GM23248 (cell line): ENCODE results near the gene LAMA3. TPM values are rescaled to one million over a fixed set of nuclear protein-coding genes. Genes with fewer than 3 reads are reported as not detected.

Source experiments
- DNase-seq: peaks from one replicate; pipeline ENCODE4 v3.0.0-alpha.2; 2015
- H2AFZ ChIP-seq: fragments of 200-600 bp; sonication (generic); 2 replicates; pipeline ENCODE4 v1.6.1; 2016; ENCODE audit warnings: antibody characterized with exemption
- H3F3A ChIP-seq: fragments of 200-600 bp; sonication (generic); 2 replicates; pipeline ENCODE4 v1.6.1; 2016; ENCODE audit warnings: mild to moderate bottlenecking, antibody characterized with exemption, mixed run types; ENCODE audit not compliant: insufficient read depth
- H3K27ac ChIP-seq: fragments of 200-600 bp; sonication (generic); 2 replicates; pipeline ENCODE4 v1.5.1; 2016; ENCODE audit warnings: mild to moderate bottlenecking
- H3K27me3 ChIP-seq: fragments of 200-600 bp; sonication (generic); replicated peaks from 2 replicates; pipeline ENCODE4 v1.6.1; 2016; ENCODE audit warnings: mild to moderate bottlenecking; ENCODE audit not compliant: insufficient read depth
- H3K36me3 ChIP-seq: fragments of 200-600 bp; sonication (generic); 2 replicates; pipeline ENCODE4 v1.6.1; 2016; ENCODE audit warnings: low read depth, mild to moderate bottlenecking
- H3K4me1 ChIP-seq: fragments of 200-600 bp; sonication (generic); 2 replicates; pipeline ENCODE4 v1.6.1; 2016; ENCODE audit warnings: mild to moderate bottlenecking; ENCODE audit not compliant: insufficient read depth
- H3K4me2 ChIP-seq: fragments of 200-600 bp; sonication (generic); one replicate; pipeline ENCODE4 v1.6.1; 2016; ENCODE audit warnings: mild to moderate bottlenecking; ENCODE audit not compliant: unreplicated experiment
- H3K4me3 ChIP-seq: fragments of 200-600 bp; sonication (generic); 2 replicates; pipeline ENCODE4 v1.5.1; 2016; ENCODE audit warnings: mild to moderate bottlenecking
- H3K79me2 ChIP-seq: fragments of 200-600 bp; sonication (generic); 2 replicates; pipeline ENCODE4 v1.6.1; 2016; ENCODE audit warnings: mild to moderate bottlenecking; ENCODE audit not compliant: insufficient read depth
- H3K9ac ChIP-seq: fragments of 200-600 bp; sonication (generic); 2 replicates; pipeline ENCODE4 v1.6.1; 2016; ENCODE audit warnings: mild to moderate bottlenecking
- H3K9me2 ChIP-seq: fragments of 200-600 bp; sonication (generic); 2 replicates; pipeline ENCODE4 v1.6.1; 2016; ENCODE audit warnings: mixed run types, mild to moderate bottlenecking, moderate library complexity; ENCODE audit not compliant: insufficient read depth
- H3K9me3 ChIP-seq: fragments of 200-600 bp; sonication (generic); one replicate; pipeline ENCODE4 v1.6.1; 2017; ENCODE audit warnings: low read depth
- H4K20me1 ChIP-seq: fragments of 200-600 bp; sonication (generic); 2 replicates; pipeline ENCODE4 v1.6.0; 2016; ENCODE audit not compliant: insufficient read depth
- EZH2 ChIP-seq: fragments of 200-600 bp; sonication (generic); IDR thresholded peaks from 2 replicates; pipeline ENCODE4 v1.6.1; 2018; ENCODE audit warnings: antibody characterized with exemption, mild to moderate bottlenecking; ENCODE audit not compliant: insufficient read depth, poor library complexity, severe bottlenecking
- EZH2phosphoT487 ChIP-seq: fragments of 200-600 bp; sonication (generic); IDR thresholded peaks from 2 replicates; pipeline ENCODE4 v1.6.1; 2018; ENCODE audit warnings: antibody characterized with exemption, moderate library complexity, mild to moderate bottlenecking, low read depth; ENCODE audit not compliant: insufficient read depth
- WGBS, 2 experiments: methylation state at CpG; one replicate each; pipeline ENCODE4 v1.1.6; 2015 to 2017; ENCODE audit warnings: low lambda C conversion rate in 2 of 2, low coverage in 1 of 2; ENCODE audit errors: missing lambda C conversion rate in 2 of 2; 5-methylcytosine and 5-hydroxymethylcytosine counted together
- in situ Hi-C: fragments of 300-500 bp; cut with MboI; formaldehyde crosslinking; loops from 2 replicates; pipeline ENCODE4 v1.15.0; 2020
- polyA plus RNA-seq: library from polyadenylated mRNA; unstranded; fragments of >200 nt; fragmentation: Nextera tagmentation; extraction: Ambion mirVana; gene quantifications from 2 replicates; pipeline ENCODE4 v1.2.1, GENCODE V29; 2016
- total RNA-seq: library from RNA; depleted of rRNA; stranded (reverse); fragments of >200 nt; shearing (Covaris generic); gene quantifications from 2 replicates; pipeline ENCODE4 v1.2.3, GENCODE V29; 2014

The LAMA3 gene
- total and polyA plus RNA-seq, 2 experiments from 2014 or later: 0.93 to 1.9 TPM

GRCh38 chr18:23763343-23763742, 74.1 kb downstream of the LAMA3 start:
- Histone ChIP-seq H3K79me2 (no peaks in the 10 kb centered on the region), H3K4me3 (no peak overlapping the region), H3K9me3 (no peaks in the 10 kb centered on the region), H2AFZ (no peak overlapping the region), H3K27ac (no peak overlapping the region), H3F3A (no peaks in the 10 kb centered on the region), H3K4me2 (no peak overlapping the region), H4K20me1 (no peaks in the 10 kb centered on the region), H3K9me2 (no peaks in the 10 kb centered on the region), H3K9ac (no peak overlapping the region), H3K4me1 (no peaks in the 10 kb centered on the region), H3K27me3 (no peaks in the 10 kb centered on the region), H3K36me3 (no peaks in the 10 kb centered on the region)
- WGBS, 2 experiments: 93 to 97% methylated on average over 4 of the region's 4 CpGs
- DNase-seq: no peak
- in situ Hi-C loops: no loop called here
- no peak for TF ChIP-seq EZH2phosphoT487
- TF ChIP-seq EZH2: no peak

- no peaks in the 10 kb centered on the region for H3K9me2 ChIP-seq
Measured at GRCh38 chr18:23765931-23766330, 76.7 kb downstream of the LAMA3 start.

GRCh38 chr18:23772327-23773024, 83.2 kb downstream of the LAMA3 start:
- H3K79me2 ChIP-seq: no peaks in the 10 kb centered on the region
- no peaks in the 10 kb centered on the region for H3K36me3 ChIP-seq
- H2AFZ ChIP-seq: no peak overlapping the region
- H3K9me3 ChIP-seq: no peaks in the 10 kb centered on the region
- WGBS, 2 experiments: 57 to 58% methylated on average over 4 of the region's 4 CpGs
- no peak overlapping the region for H3K4me3 ChIP-seq
- no peaks in the 10 kb centered on the region for H4K20me1 ChIP-seq
- no peak overlapping the region for H3K27ac ChIP-seq
- H3K4me2 ChIP-seq: no peak overlapping the region
- H3K27me3 ChIP-seq: no peaks in the 10 kb centered on the region
- no peaks in the 10 kb centered on the region for H3F3A ChIP-seq
- H3K9me2 ChIP-seq: no peaks in the 10 kb centered on the region
- no peaks in the 10 kb centered on the region for H3K4me1 ChIP-seq
- DNase-seq: no peak
- no peak overlapping the region for H3K9ac ChIP-seq
- in situ Hi-C loops: no loop called here
- no peak for TF ChIP-seq EZH2
- no peak for TF ChIP-seq EZH2phosphoT487

More at GRCh38 chr18:23765931-23766330, 76.7 kb downstream of the LAMA3 start:
- in situ Hi-C loops: no loop called here
- no peaks in the 10 kb centered on the region for H3K36me3 ChIP-seq
- DNase-seq: no peak
- no peaks in the 10 kb centered on the region for H3F3A ChIP-seq
- no peaks in the 10 kb centered on the region for H3K79me2 ChIP-seq
- no peak overlapping the region for H3K9ac ChIP-seq
- TF ChIP-seq EZH2phosphoT487 (no peak), EZH2 (no peak)
- no peak overlapping the region for H3K4me3 ChIP-seq
- no peaks in the 10 kb centered on the region for H3K4me1 ChIP-seq
- no peak overlapping the region for H3K27ac ChIP-seq
- H2AFZ ChIP-seq: no peak overlapping the region
- 91 to 93% methylated on average over 1 of the region's 1 CpG for WGBS, 2 experiments
- H3K9me3 ChIP-seq: no peaks in the 10 kb centered on the region
- H4K20me1 ChIP-seq: no peaks in the 10 kb centered on the region
- no peak overlapping the region for H3K4me2 ChIP-seq
- no peaks in the 10 kb centered on the region for H3K27me3 ChIP-seq

- no peak overlapping the region for H3K4me3 ChIP-seq
- no peak overlapping the region for H3K27ac ChIP-seq
- H3F3A ChIP-seq: no peaks in the 10 kb centered on the region
- in situ Hi-C loops: no loop called here
- no peaks in the 10 kb centered on the region for H3K9me3 ChIP-seq
- 54 to 65% methylated on average over 3 of the region's 3 CpGs for WGBS, 2 experiments
- DNase-seq: no peak
- no peaks in the 10 kb centered on the region for H3K79me2 ChIP-seq
- no peaks in the 10 kb centered on the region for H3K4me1 ChIP-seq
- H3K36me3 ChIP-seq: no peaks in the 10 kb centered on the region
- H3K9ac ChIP-seq: no peak overlapping the region
- no peaks in the 10 kb centered on the region for H3K9me2 ChIP-seq
- H4K20me1 ChIP-seq: no peaks in the 10 kb centered on the region
- no peak overlapping the region for H2AFZ ChIP-seq
- no peaks in the 10 kb centered on the region for H3K27me3 ChIP-seq
- no peak for TF ChIP-seq EZH2phosphoT487
- H3K4me2 ChIP-seq: no peak overlapping the region
Measured at GRCh38 chr18:23776306-23776705, 87.1 kb downstream of the LAMA3 start.
